H1 (cell line): Measurements from ENCODE around the gene SLC4A1. TPM values are rescaled to one million over a fixed set of nuclear protein-coding genes. Genes with fewer than 3 reads are reported as not detected.

Source experiments
- CTCF ChIA-PET: fragments of 300-600 bp; sonication (Branson Sonifier 250); formaldehyde crosslinking; loops from one replicate; lab custom pipeline; 2021; ENCODE audit not compliant: partially characterized antibody; lab: Charles Lee
- POLR2A ChIA-PET: fragments of 300-600 bp; sonication (Branson Sonifier 250); formaldehyde crosslinking; loops from one replicate; lab custom pipeline; 2021; ENCODE audit warnings: inconsistent platforms; ENCODE audit not compliant: partially characterized antibody; lab: Charles Lee
- DNase-seq, 2 experiments: peaks; one replicate each; pipeline versions ENCODE4 v3.0.0 to v3.0.0-alpha.2; 2010 to 2022; ENCODE audit warnings: low spot score in 2 of 2, low read depth in 1 of 2, mixed read lengths in 1 of 2
- FAIRE-seq: peaks from 2 replicates; lab custom pipeline; 2011; peaks lifted over from hg19 to GRCh38; lab: Jason Lieb, UNC
- H2AFZ ChIP-seq: 2 replicates; pipeline ENCODE4 v1.8.1; 2012; ENCODE audit warnings: low read length, inconsistent platforms
- H2AK5ac ChIP-seq: 2 replicates; pipeline ENCODE4 v1.6.1; 2013; ENCODE audit warnings: low read depth, low read length
- H2BK120ac ChIP-seq: replicated peaks from 2 replicates; pipeline ENCODE3; 2013; ENCODE audit warnings: low read depth, low read length, inconsistent platforms
- H2BK12ac ChIP-seq: 2 replicates; pipeline ENCODE4 v1.6.1; 2013; ENCODE audit warnings: low read depth, low read length
- H2BK15ac ChIP-seq: 2 replicates; pipeline ENCODE4 v1.6.1; 2013; ENCODE audit warnings: low read length
- H2BK20ac ChIP-seq: 2 replicates; pipeline ENCODE4 v1.6.1; 2013; ENCODE audit warnings: low read length
- H2BK5ac ChIP-seq: 2 replicates; pipeline ENCODE4 v1.6.1; 2013; ENCODE audit warnings: low read depth, low read length
- H3K14ac ChIP-seq: 2 replicates; pipeline ENCODE4 v1.6.1; 2013; ENCODE audit warnings: inconsistent platforms; ENCODE audit not compliant: insufficient read length
- H3K18ac ChIP-seq: 2 replicates; pipeline ENCODE4 v1.6.1; 2013; ENCODE audit warnings: low read length; ENCODE audit errors: extremely low read depth
- H3K23ac ChIP-seq: 2 replicates; pipeline ENCODE4 v1.6.1; 2013; ENCODE audit warnings: inconsistent platforms; ENCODE audit not compliant: insufficient read length
- H3K23me2 ChIP-seq: 2 replicates; pipeline ENCODE4 v1.6.1; 2013; ENCODE audit warnings: low read depth, low read length
- H3K27ac ChIP-seq: 2 replicates; pipeline ENCODE4 v1.6.1; 2011; ENCODE audit warnings: low read depth, low read length, inconsistent platforms
- H3K27me3 ChIP-seq, 4 experiments: replicated peaks in 1 of 4; 1 replicate in 1 of 4; 2 replicates in 3 of 4; pipeline versions ENCODE4 v1.6.1 to v1.8.1; 2011 to 2013; ENCODE audit warnings: low read length in 3 of 4, mild to moderate bottlenecking in 3 of 4, inconsistent platforms in 2 of 4, mixed read lengths in 2 of 4, moderate library complexity in 1 of 4; ENCODE audit not compliant: control insufficient read depth in 3 of 4, insufficient read depth in 3 of 4; ENCODE audit errors: extremely low read depth in 1 of 4
- H3K36me3 ChIP-seq, 4 experiments: 2 replicates each; pipeline versions ENCODE4 v1.6.1 to v1.8.1; 2011 to 2013; ENCODE audit warnings: mild to moderate bottlenecking in 4 of 4, low read length in 3 of 4, moderate library complexity in 2 of 4, control low read depth in 1 of 4, inconsistent platforms in 1 of 4; ENCODE audit not compliant: insufficient read depth in 4 of 4, control insufficient read depth in 2 of 4
- H3K4ac ChIP-seq: replicated peaks from 2 replicates; pipeline ENCODE3; 2013; ENCODE audit warnings: low read length, low read depth, mixed read lengths, inconsistent platforms; ENCODE audit not compliant: insufficient read length
- H3K4me1 ChIP-seq, 4 experiments: replicated peaks in 1 of 4; 1 replicate in 1 of 4; 2 replicates in 3 of 4; pipeline versions ENCODE4 v1.6.1 to v1.8.1; 2011 to 2013; ENCODE audit warnings: low read length in 3 of 4, inconsistent platforms in 2 of 4, mixed read lengths in 1 of 4; ENCODE audit not compliant: insufficient read depth in 4 of 4, control insufficient read depth in 3 of 4
- H3K4me2 ChIP-seq, 2 experiments: 2 replicates each; pipeline versions ENCODE4 v1.6.1 to v1.8.1; 2011 to 2013; ENCODE audit warnings: low read depth in 2 of 2, low read length in 2 of 2, control low read depth in 1 of 2, inconsistent platforms in 1 of 2, mild to moderate bottlenecking in 1 of 2; ENCODE audit not compliant: insufficient read depth in 1 of 2
- H3K4me3 ChIP-seq, 4 experiments: fragments of 200-600, 300-600 bp in 1 of 4; sonication (generic), shearing (Covaris generic), sonication (Bioruptor Twin) in 1 of 4; 2 replicates each; pipeline versions ENCODE4 v1.5.1 to v1.8.1; 2011 to 2016; ENCODE audit warnings: low read length in 4 of 4, low read depth in 3 of 4, control low read depth in 2 of 4, inconsistent platforms in 2 of 4, mild to moderate bottlenecking in 2 of 4, mixed read lengths in 1 of 4, moderate library complexity in 1 of 4; ENCODE audit not compliant: insufficient read depth in 2 of 4; ENCODE audit errors: extremely low read depth in 1 of 4
- H3K56ac ChIP-seq: replicated peaks from 2 replicates; pipeline ENCODE3; 2013; ENCODE audit warnings: low read depth, mild to moderate bottlenecking, mixed read lengths, low read length, inconsistent platforms; ENCODE audit not compliant: insufficient read length
- H3K79me1 ChIP-seq: 2 replicates; pipeline ENCODE4 v1.6.1; 2013; ENCODE audit warnings: low read depth, low read length, control low read depth
- H3K79me2 ChIP-seq, 2 experiments: 2 replicates each; pipeline versions ENCODE4 v1.6.1 to v1.8.1; 2012 to 2013; ENCODE audit warnings: low read length in 2 of 2, mild to moderate bottlenecking in 2 of 2, inconsistent platforms in 1 of 2; ENCODE audit not compliant: insufficient read depth in 2 of 2, control insufficient read depth in 1 of 2
- H3K9ac ChIP-seq, 4 experiments: replicated peaks in 1 of 4; 1 replicate in 1 of 4; 2 replicates in 3 of 4; pipeline versions ENCODE4 v1.6.1 to v1.8.1; 2011 to 2013; ENCODE audit warnings: low read depth in 3 of 4, low read length in 3 of 4, control low read depth in 2 of 4, mild to moderate bottlenecking in 2 of 4, moderate library complexity in 2 of 4, inconsistent platforms in 1 of 4; ENCODE audit errors: extremely low read depth in 1 of 4
- H3K9me3 ChIP-seq, 2 experiments: 2 replicates each; pipeline versions ENCODE4 v1.6.1 to v1.8.1; 2012 to 2013; ENCODE audit warnings: mild to moderate bottlenecking in 2 of 2, moderate library complexity in 2 of 2, control low read depth in 1 of 2, inconsistent platforms in 1 of 2, low read depth in 1 of 2, low read length in 1 of 2, mixed read lengths in 1 of 2; ENCODE audit not compliant: insufficient read depth in 2 of 2
- H4K20me1 ChIP-seq, 2 experiments: replicated peaks in 1 of 2; 2 replicates each; pipeline versions ENCODE3 to v1.8.1; 2011 to 2013; ENCODE audit warnings: inconsistent platforms in 2 of 2, low read length in 2 of 2, mild to moderate bottlenecking in 1 of 2; ENCODE audit not compliant: insufficient read depth in 2 of 2, control insufficient read depth in 1 of 2
- H4K5ac ChIP-seq: 2 replicates; pipeline ENCODE4 v1.6.1; 2013; ENCODE audit warnings: low read length, low read depth, mixed read lengths, inconsistent platforms; ENCODE audit not compliant: insufficient read length
- H4K8ac ChIP-seq: 2 replicates; pipeline ENCODE4 v1.8.0; 2013; ENCODE audit warnings: mild to moderate bottlenecking, moderate library complexity, low read length, inconsistent platforms; ENCODE audit not compliant: insufficient read depth; ENCODE audit errors: extremely low read depth
- H4K91ac ChIP-seq: replicated peaks from 2 replicates; pipeline ENCODE3; 2013; ENCODE audit warnings: low read length, mixed read lengths, inconsistent platforms; ENCODE audit not compliant: insufficient read length
- FOSL1 ChIP-seq: IDR thresholded peaks from 2 replicates; pipeline ENCODE4 v1.6.1; 2011; ENCODE audit warnings: mild to moderate bottlenecking, low read depth, low read length, moderate library complexity; ENCODE audit not compliant: insufficient read depth
- GABPA ChIP-seq: IDR thresholded peaks from 2 replicates; pipeline ENCODE4 v1.6.1; 2011; ENCODE audit warnings: mild to moderate bottlenecking, low read length, moderate library complexity, borderline replicate concordance; ENCODE audit not compliant: insufficient read depth
- KDM5A ChIP-seq: fragments of 200-600 bp; IDR thresholded peaks from 2 replicates; pipeline ENCODE4 v1.7.1; 2012; ENCODE audit warnings: mild to moderate bottlenecking, low read length, inconsistent platforms, mixed read lengths
- SP1 ChIP-seq: IDR thresholded peaks from 2 replicates; pipeline ENCODE4 v1.6.1; 2011; ENCODE audit warnings: low read depth, low read length
- WGBS, 2 experiments: shearing (Covaris generic) in 1 of 2; methylation state at CpG; one replicate each; pipeline versions ENCODE4 v1.1.6 to v1.1.7; 2013 to 2015; ENCODE audit warnings: low lambda C conversion rate in 2 of 2, mixed read lengths in 2 of 2, inconsistent platforms in 1 of 2, low coverage in 1 of 2, missing lambda C conversion rate in 1 of 2; ENCODE audit not compliant: insufficient replicate concordance in 2 of 2, insufficient coverage in 1 of 2, insufficient read length in 1 of 2; ENCODE audit errors: extremely low coverage in 1 of 2, missing lambda C conversion rate in 1 of 2; 5-methylcytosine and 5-hydroxymethylcytosine counted together
- polyA plus RNA-seq, 7 experiments: library from polyadenylated mRNA; depleted of rRNA in 3 of 7; stranded (reverse) in 5 of 7; unstranded in 2 of 7; fragments of >200 nt in 5 of 7; fragments of 200-250 nt in 2 of 7; gene quantifications; 1 replicate in 5 of 7; 2 replicates in 1 of 7; 4 replicates in 1 of 7; pipeline versions ENCODE4 v1.2.1 to v1.2.3, GENCODE V29; 2011 to 2013; ENCODE audit warnings: missing spikeins in 2 of 7, mixed read lengths in 2 of 7
- total RNA-seq: library from RNA; stranded (reverse); fragmentation: NEBNext Ultra II Directional; extraction: Animal tissue kit (Norgen Biotek cat#: 25700); gene quantifications from 2 replicates; pipeline ENCODE4 v1.2.1, GENCODE V29; 2021

The SLC4A1 gene
- total and polyA plus RNA-seq, 2 of the 8 experiments (the other 6 are each of a cell fraction or from before 2014, with no cell fraction given): 0.08 TPM; not detected in 1

DNA sequence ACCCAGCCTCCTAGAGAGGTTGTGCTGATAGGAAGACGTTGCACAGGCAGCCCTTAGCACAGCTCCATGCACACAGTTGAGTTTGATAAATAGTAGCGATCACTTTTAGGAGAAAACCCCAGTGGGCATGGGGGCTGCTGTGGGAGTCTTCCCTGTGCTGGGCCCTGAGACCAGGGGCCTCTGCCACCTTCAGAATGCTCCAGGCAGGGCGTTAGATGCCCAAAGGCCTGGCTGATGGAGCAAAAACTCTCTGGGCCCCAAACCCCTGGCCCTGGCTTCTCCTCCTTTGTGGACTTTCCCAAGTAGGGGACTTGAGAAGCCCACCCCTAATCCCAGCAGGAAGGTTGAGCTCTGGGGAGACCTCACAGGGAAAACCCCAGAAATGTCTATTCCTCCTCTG lies 14.3 kb upstream of the SLC4A1 start:
- ChIA-PET CTCF (interaction anchor here (0.6 to 1.3 kb wide), 5 partner anchors 15 to 1463 kb away, joined by 3 to 5 read pairs (median 3); no protein-coding TSS in a partner anchor), POLR2A (interaction anchor here (0.6 to 1.6 kb wide), 3 partner anchors 12 to 50 kb away, joined by 3 to 5 read pairs (median 3); no protein-coding TSS in a partner anchor)
- 90% methylated on average over 3 of the region's 3 CpGs; no CpG with 5 or more reads in 1 of the 2 experiments for WGBS, 2 experiments
- no peak overlapping the region for H3K27ac ChIP-seq
- no peak overlapping the region for H3K9ac ChIP-seq
- no peak overlapping the region for H2AFZ ChIP-seq
- H3K14ac ChIP-seq: no peak overlapping the region
- no peaks in the 10 kb centered on the region for H3K79me2 ChIP-seq
- no peak overlapping the region for H3K4ac ChIP-seq
- H2BK15ac ChIP-seq: no peak overlapping the region
- H3K56ac ChIP-seq: no peak overlapping the region
- H4K20me1 ChIP-seq: no peaks in the 10 kb centered on the region
- H4K5ac ChIP-seq: no peak overlapping the region
- no peaks in the 10 kb centered on the region for H3K9me3 ChIP-seq
- H4K8ac ChIP-seq: no peak overlapping the region
- FAIRE-seq: no peak
- H3K36me3 ChIP-seq: no peaks in the 10 kb centered on the region
- H2AK5ac ChIP-seq: no peak overlapping the region
- H2BK5ac ChIP-seq: no peak overlapping the region
- H3K23ac ChIP-seq: no peak overlapping the region
- no peak overlapping the region for H3K4me2 ChIP-seq
- H3K18ac ChIP-seq: no peak overlapping the region
- 0 out of 7 replicates have a peak, but pooled peaks cover 0 to 2% (median 0%) of the 10 kb centered on the region in 4 experiments for H3K27me3 ChIP-seq
- no peak overlapping the region for H2BK12ac ChIP-seq
- H4K91ac ChIP-seq: no peak overlapping the region
- no peaks in the 10 kb centered on the region for H3K23me2 ChIP-seq
- DNase-seq: no peak
- no peak overlapping the region for H3K4me3 ChIP-seq
- H2BK20ac ChIP-seq: no peak overlapping the region
- peaks cover 0 to 12% (median 7%) of the 10 kb centered on the region in 4 experiments; a peak in 6 of 7 replicates for H3K4me1 ChIP-seq
- H2BK120ac ChIP-seq: no peak overlapping the region
- H3K79me1 ChIP-seq: no peaks in the 10 kb centered on the region
- TF ChIP-seq SP1 (no peak), FOSL1 (no peak), KDM5A (no peak), GABPA (no peak)
